NCI-H128 (cell line): ENCODE results near the gene RNU1-4.
"Not testable (repeated sequence)": the region's sequence is repeated elsewhere in the genome, so short reads cannot be mapped to it uniquely, and the experiment has no call there.

Experiments used
- DNase-seq: peaks from one replicate; lab custom pipeline; 2025; ENCODE audit not compliant: unreplicated experiment; lab: John Stamatoyannopoulos, UW

The RNU1-4 gene

DNA sequence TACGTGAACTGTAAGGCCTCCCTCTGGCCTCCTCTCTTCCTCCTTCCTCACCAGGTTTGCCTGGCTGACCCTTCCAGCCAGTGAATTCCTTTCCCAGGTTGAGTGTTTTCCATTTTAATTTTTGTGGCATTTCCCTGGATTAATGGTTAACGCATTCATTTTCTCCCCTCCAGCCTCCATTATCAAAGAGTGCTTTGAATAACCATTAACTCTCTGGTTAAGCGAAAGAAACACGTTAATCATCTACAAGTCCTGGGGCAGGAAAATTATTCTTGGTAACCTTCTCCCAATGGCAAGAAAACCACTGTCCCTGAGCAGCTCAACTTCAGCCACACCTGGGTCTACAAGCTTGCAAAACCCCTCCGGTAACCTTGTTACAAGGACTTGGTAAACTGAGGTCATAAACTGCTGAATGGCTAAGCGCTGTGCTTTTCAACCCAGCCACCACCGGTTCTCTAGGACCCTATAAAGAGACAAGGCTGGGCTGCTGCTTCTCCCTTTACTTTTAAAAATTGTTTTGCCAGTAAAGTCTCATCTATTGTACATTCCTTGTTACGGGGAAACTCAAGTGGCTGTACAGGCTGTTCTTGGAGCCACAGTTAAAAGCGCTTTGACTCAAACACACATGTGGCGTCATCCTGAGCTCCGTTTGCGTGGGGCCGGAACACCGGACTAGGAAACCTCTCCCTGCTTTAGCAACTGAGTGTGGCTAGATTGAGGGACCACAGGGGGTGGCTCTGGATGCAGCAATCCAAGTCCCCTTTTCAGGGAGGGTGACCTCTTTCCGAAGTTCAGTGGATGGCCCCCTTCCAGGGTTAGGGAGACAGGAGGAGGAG is 24.7 kb downstream of the RNU1-4 start:
- not testable (repeated sequence) for DNase-seq

- DNase-seq: not testable (repeated sequence)
Measured at GRCh38 chr1:16765731-16766605, 25.7 kb downstream of the RNU1-4 start.

DNA sequence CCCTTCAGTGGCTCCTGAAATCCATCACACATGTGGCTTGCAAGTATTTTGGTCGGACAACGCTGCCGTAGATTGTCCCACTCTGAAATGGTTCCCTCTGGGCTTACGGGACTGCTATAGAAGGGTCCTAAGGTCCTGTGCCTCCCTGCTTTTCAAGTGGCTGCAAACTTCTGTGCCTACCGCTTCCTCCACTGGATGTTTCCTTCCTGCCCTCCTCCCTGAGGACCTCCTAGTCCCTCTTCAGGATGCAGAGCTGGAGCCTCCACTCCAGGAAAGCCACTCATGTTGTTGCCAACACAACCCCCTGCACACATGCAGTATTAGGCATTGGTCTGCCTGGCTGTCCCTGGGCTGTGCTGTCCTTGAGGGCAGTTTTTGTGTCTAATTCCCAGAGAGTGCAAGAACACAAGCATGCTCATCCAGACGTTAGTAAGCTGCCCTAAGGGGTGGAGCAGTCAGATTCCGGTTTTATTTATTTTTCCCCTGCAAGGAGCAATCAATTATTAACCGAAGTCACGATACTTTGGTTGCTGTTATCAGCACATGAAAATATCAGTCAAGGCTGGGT is 26.5 kb downstream of the RNU1-4 start:
- not testable (repeated sequence) for DNase-seq

- DNase-seq: not testable (repeated sequence)
Measured at GRCh38 chr1:16770139-16770759, 29.9 kb downstream of the RNU1-4 start.

- not testable (repeated sequence) for DNase-seq
Measured at GRCh38 chr1:16770896-16771446, 30.7 kb downstream of the RNU1-4 start.

DNA sequence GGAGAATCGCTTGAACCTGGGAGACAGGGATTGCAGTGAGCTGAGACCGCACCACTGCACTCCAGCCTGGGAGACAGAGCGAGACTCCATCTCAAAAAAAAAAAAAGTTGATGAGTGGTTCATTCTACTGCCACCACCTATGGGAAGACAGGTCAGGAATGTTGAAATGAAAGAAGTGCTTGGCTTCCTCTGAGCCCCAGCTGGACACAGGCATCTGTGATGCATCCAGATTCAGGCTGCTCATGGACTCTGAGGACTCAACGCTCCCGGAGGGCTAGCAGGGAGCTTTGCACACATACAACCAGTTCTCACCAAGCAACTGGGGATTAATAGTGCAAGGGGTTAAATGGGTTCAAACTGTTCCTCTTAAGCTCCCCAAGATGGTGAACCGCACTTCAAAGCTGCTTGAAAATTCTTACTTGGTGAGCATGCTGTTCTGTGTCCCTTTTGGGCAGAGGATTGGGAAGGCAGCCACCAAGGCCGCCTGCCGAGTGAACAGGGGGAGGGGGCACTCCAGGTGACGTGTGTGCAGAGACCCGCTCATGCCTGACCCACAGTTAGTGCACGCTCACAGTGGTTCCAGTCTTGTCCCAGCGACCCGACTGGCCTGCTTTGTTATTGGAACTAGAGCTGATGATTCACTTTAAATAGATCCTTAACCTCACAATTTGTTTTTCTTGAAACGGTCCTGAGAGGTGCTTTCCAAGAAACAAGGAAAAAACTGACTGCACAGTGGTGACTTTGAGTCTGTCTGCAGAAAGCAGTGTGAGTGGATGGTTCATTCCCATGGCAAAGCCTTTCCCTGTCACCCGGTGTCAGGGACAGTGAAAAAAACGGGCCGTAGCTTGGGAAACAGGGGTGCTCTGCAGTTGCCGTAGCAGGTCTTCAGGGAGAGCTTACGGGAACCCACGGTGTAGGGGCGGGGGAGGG is 32.2 kb downstream of the RNU1-4 start:
- DNase-seq: not testable (repeated sequence)

DNA sequence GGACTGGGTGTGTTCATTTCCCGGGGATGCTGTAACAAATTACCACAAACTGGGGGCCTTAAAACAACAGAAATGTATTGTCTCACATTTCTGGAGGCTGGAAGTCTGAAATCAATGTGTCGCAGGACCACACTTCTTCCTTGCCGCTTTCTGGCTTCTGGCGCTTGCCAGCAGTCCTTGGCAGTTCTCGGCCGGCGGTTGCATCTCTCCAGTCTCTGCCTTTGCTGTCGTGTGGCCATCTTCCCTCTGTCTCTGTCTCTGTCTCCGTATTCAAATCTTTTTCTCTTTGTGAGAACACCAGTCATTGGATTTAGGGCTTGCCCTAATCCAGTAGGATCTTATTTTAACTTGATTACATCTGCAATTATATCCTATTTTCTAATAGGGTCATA is 32.9 kb downstream of the RNU1-4 start:
- DNase-seq: not testable (repeated sequence)

DNA sequence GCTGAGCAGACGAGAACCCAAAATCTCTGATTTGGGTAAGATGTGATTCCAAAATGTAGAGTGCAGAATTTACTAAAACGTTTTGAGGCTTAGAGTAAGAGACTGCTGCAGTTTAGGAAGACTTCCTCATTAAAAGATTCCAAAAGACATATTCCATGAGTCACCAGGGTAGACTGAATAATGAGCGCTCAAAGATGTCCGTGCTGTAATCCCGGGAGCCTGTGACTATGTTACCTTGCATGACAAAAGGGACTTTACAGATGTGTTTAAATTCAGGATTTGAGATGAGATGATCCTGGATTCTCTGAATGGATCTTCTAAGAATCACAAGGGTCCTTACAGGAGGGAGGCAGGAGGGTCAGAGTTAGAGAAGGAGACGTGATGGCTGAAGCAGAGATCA is 33.4 kb downstream of the RNU1-4 start:
- not testable (repeated sequence) for DNase-seq

DNA sequence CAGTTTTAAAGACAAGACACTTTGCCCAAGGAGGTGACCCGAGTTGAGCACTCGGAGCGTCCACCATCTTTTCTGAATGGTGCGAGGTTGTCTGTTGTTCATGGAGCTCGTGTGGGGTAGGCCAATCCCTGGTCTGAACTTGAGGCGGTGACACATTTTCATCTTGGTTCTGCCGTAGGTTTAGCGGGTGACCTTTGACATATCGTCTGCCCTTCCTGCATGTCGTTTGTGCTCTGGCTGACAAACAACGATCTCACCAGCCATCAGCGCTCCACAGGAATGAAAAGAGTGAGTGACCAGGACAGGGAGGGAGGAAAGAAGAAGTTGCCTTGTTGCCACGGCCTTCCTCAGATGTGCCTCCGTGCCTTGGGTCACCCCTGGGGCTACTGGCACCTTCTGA is 34.5 kb downstream of the RNU1-4 start:
- not testable (repeated sequence) for DNase-seq

GRCh38 chr1:16775290-16775689 is 35.0 kb downstream of the RNU1-4 start:
- not testable (repeated sequence) for DNase-seq

GRCh38 chr1:16776248-16776647 is 35.9 kb downstream of the RNU1-4 start:
- DNase-seq: not testable (repeated sequence)

GRCh38 chr1:16776835-16777234 is 36.5 kb downstream of the RNU1-4 start:
- not testable (repeated sequence) for DNase-seq

GRCh38 chr1:16777821-16778220 is 37.5 kb downstream of the RNU1-4 start:
- not testable (repeated sequence) for DNase-seq

GRCh38 chr1:16779525-16779924 is 39.2 kb downstream of the RNU1-4 start:
- not testable (repeated sequence) for DNase-seq

DNA sequence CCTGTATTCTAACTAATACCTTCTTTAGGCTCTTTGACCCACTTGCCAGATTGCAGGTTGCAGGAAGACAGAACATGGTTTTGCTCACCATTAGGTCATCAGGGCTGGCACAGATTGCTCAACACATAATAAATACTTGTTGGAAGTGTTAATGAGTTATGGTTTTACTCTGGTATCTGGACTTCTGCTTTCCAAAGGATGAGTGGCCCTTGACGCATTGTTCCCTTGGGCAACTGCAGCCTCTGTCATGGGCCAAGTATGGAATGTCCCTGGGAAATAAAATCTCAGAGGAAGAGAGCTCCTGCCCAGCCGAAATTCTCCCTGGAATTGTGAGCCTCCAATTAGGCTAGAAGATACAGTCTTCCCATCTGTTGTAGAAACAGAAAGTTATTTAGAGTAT is 40.7 kb downstream of the RNU1-4 start:
- DNase-seq: not testable (repeated sequence)

DNA sequence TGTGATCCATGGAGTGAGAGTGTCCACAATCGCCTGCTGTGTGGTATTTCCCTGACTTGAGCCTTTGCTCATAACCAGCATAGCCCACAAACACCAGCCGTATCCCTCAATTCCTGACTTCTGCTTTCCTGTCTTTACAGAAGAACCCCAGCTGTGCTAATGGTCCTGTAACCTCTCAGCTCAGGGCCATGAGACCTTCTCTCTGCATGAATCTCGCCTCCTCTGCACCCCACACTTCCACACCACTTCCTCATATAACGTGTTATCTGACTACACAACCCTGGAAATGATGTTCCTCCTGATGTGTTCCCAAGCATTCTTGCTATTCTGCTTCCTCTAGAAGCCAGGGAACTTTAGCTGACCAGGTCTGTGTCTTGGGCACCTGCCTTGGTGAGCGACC is 41.3 kb downstream of the RNU1-4 start:
- not testable (repeated sequence) for DNase-seq

GRCh38 chr1:16784955-16785354 is 44.6 kb downstream of the RNU1-4 start:
- DNase-seq: not testable (repeated sequence)

GRCh38 chr1:16786362-16786761 is 46.0 kb downstream of the RNU1-4 start:
- DNase-seq: not testable (repeated sequence)

- not testable (repeated sequence) for DNase-seq
Measured at GRCh38 chr1:16787175-16787574, 46.9 kb downstream of the RNU1-4 start.

GRCh38 chr1:16787711-16788110 is 47.4 kb downstream of the RNU1-4 start:
- DNase-seq: not testable (repeated sequence)
